Measurements from ENCODE around the gene GET3. TPM values are rescaled to one million over a fixed set of nuclear protein-coding genes. Genes with fewer than 3 reads are reported as not detected.
A peak's percentile ranks its signal among the peaks of the same experiment; 100 is the strongest.

Gene GET3
- total RNA-seq, 4 donors from 2014 or later = 52.6 to 85.1 (median 70.5) TPM

DNA sequence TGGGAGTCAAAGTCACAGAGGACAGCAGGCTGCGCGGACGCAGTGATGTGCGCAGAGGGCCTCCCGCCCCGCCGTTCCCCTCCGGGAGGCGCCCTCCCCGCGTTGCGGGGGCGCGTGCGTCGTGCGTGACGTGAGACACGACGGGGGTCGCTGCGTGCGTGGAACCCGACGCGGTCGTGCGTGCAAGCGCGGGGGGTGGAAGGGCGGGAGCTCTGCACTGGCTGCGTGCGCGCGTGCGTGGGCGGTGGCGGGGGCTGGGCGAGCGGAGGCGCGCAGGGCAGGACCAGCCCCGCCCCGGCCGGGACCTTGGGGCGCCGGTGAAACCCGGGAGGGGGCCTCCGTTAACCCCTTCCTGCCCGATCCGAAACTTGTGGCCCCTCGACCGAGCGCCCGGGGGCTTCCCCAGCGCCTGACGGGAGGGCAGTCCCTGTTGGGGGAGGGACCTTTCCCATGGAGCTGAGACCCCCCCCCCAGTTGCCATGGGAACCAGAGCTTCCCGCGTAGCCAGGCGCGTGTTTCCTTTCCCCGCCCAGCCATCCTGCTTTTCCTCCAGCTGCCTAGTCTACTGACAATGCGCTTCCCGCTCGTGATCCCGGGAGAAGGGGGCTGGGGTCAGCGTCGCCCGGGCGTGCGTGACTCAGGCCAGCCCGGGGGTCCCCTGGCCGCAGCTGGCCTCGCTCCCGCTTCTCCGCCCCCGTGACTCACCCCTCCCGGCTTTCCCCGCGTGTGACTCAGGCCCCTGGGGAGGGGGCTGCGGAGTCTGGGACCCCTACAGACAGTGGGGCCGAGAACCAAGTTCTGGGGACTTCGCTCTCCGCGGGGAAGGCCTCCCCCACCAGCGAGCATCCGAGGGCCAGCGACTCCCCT lies 45.4 kb downstream of the GET3 start:
- no peaks in the 10 kb centered on the region for H3K27me3 ChIP-seq
- intact Hi-C loops (cut with DNase I; ENCODE audit: low total_unique reads) (no loop called here), in situ Hi-C loops (cut with MboI; ENCODE audit: low sequenced_read_pairs in 4 of 4) (no loop called here)
- peak overlapping the region; percentile 52 to 65 (median 56) for H3K4me3 ChIP-seq
- peak; percentile 29 to 32 for TF ChIP-seq POLR2A (IDR thresholded peaks at IDR 0.05)
- TF ChIP-seq, protein P1, sequence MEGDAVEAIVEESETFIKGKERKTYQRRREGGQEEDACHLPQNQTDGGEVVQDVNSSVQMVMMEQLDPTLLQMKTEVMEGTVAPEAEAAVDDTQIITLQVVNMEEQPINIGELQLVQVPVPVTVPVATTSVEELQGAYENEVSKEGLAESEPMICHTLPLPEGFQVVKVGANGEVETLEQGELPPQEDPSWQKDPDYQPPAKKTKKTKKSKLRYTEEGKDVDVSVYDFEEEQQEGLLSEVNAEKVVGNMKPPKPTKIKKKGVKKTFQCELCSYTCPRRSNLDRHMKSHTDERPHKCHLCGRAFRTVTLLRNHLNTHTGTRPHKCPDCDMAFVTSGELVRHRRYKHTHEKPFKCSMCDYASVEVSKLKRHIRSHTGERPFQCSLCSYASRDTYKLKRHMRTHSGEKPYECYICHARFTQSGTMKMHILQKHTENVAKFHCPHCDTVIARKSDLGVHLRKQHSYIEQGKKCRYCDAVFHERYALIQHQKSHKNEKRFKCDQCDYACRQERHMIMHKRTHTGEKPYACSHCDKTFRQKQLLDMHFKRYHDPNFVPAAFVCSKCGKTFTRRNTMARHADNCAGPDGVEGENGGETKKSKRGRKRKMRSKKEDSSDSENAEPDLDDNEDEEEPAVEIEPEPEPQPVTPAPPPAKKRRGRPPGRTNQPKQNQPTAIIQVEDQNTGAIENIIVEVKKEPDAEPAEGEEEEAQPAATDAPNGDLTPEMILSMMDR (IDR thresholded peaks at IDR 0.05 in 4 of 5, conservative IDR thresholded peaks at IDR 0.05 in 1 of 5) = no peak
- peaks cover 37 to 61% of the 10 kb centered on the region in 2 donors for H3K4me1 ChIP-seq
- peak overlapping the region; percentile 99 to 100 (median 100) for H3K27ac ChIP-seq
- DNase-seq = peak; percentile 60 to 74
- ATAC-seq = peak; percentile 16 to 34
- H3K9me3 ChIP-seq = no peaks in the 10 kb centered on the region
- H3K36me3 ChIP-seq = no peaks in the 10 kb centered on the region

- Histone ChIP-seq H3K36me3 (no peaks in the 10 kb centered on the region), H3K27me3 (no peaks in the 10 kb centered on the region), H3K4me3 (peak overlapping the region; percentile 52 to 65 (median 56)), H3K9me3 (no peaks in the 10 kb centered on the region), H3K27ac (peak overlapping the region; percentile 99 to 100 (median 100)), H3K4me1 (peaks cover 43 to 61% of the 10 kb centered on the region in 2 donors)
- DNase-seq (no peak), ATAC-seq (no peak)
- intact Hi-C loops (cut with DNase I; ENCODE audit: low total_unique reads) = no loop called here
- TF ChIP-seq, protein P1 (IDR thresholded peaks at IDR 0.05 in 4 of 5, conservative IDR thresholded peaks at IDR 0.05 in 1 of 5) = no peak
- no peak for TF ChIP-seq POLR2A (IDR thresholded peaks at IDR 0.05)
- in situ Hi-C loops (cut with MboI; ENCODE audit: low sequenced_read_pairs in 4 of 4) = no loop called here
Measured at GRCh38 chr19:12783291-12783848, 46.1 kb downstream of the GET3 start.

GRCh38 chr19:12783849-12784393 lies 46.6 kb downstream of the GET3 start:
- H3K4me3 ChIP-seq = no peak overlapping the region
- in situ Hi-C loops (cut with MboI; ENCODE audit: low sequenced_read_pairs in 4 of 4) = no loop called here

DNA sequence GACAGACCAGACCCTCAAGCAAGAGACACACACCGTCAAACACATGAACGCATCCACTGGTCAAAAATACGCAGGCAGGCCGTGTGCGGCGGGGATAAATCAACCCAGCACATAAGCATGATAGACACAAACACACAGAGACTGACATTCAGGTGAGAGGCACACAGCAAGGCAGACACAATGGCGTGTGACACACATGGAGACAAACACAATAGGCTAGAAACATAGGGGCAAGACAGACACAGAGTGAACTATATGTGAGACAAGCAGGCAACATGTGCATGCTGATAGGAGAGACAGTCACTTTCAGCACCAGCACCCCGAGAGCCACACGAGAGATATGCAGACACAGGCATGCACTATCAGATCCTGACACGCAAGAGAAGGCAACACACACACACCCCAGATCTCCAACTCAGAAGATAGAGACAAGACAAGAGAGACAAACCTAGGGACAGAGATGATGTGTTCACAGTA lies 47.1 kb downstream of the GET3 start:
- Histone ChIP-seq H3K27me3 (no peaks in the 10 kb centered on the region), H3K36me3 (no peaks in the 10 kb centered on the region), H3K9me3 (no peaks in the 10 kb centered on the region), H3K4me1 (peaks cover 43 to 61% of the 10 kb centered on the region in 2 donors), H3K27ac (peak overlapping the region; percentile 99 to 100 (median 100)), H3K4me3 (no peak overlapping the region)
- intact Hi-C loops (cut with DNase I; ENCODE audit: low total_unique reads) (no loop called here), in situ Hi-C loops (cut with MboI; ENCODE audit: low sequenced_read_pairs in 4 of 4) (no loop called here)
- TF ChIP-seq POLR2A (IDR thresholded peaks at IDR 0.05) = no peak
- TF ChIP-seq, protein P1 (IDR thresholded peaks at IDR 0.05 in 4 of 5, conservative IDR thresholded peaks at IDR 0.05 in 1 of 5) = no peak
- no peak for ATAC-seq
- DNase-seq = no peak

More at GRCh38 chr19:12783849-12784393, 46.6 kb downstream of the GET3 start:
- intact Hi-C loops (cut with DNase I; ENCODE audit: low total_unique reads) = no loop called here
- no peak for ATAC-seq
- Histone ChIP-seq H3K27me3 (no peaks in the 10 kb centered on the region), H3K4me1 (peaks cover 43 to 61% of the 10 kb centered on the region in 2 donors), H3K9me3 (no peaks in the 10 kb centered on the region), H3K36me3 (no peaks in the 10 kb centered on the region), H3K27ac (peak overlapping the region; percentile 99 to 100 (median 100))
- DNase-seq = peak in 1 of 2 donors; percentile 40
- no peak for TF ChIP-seq POLR2A (IDR thresholded peaks at IDR 0.05)
- TF ChIP-seq, protein P1 (IDR thresholded peaks at IDR 0.05 in 4 of 5, conservative IDR thresholded peaks at IDR 0.05 in 1 of 5) = no peak
